HepG2 (cell line): Measurements from ENCODE around the gene EPM2A. TPM values are rescaled to one million over a fixed set of nuclear protein-coding genes. Genes with fewer than 3 reads are reported as not detected.

Experiments used
- CC2D1A ChIP-seq: sonication (generic); formaldehyde crosslinking; IDR thresholded peaks from 2 replicates; pipeline ENCODE4 v1.8.1; 2023; ENCODE audit warnings: mild to moderate bottlenecking, missing genetic modification reagents
- EZH2 ChIP-seq: conservative IDR thresholded peaks from 2 replicates; pipeline ENCODE4 v1.6.1; 2012; ENCODE audit warnings: mild to moderate bottlenecking, low read depth, low read length, moderate library complexity
- FOXC1 ChIP-seq: sonication (generic); formaldehyde crosslinking; IDR thresholded peaks from 2 replicates; pipeline ENCODE4 v1.8.0; 2022; ENCODE audit warnings: mild to moderate bottlenecking, missing genetic modification reagents, borderline replicate concordance
- FOXP1 ChIP-seq, 2 experiments: fragments of 450-650 bp in 1 of 2; IDR thresholded peaks; 2 replicates each; pipeline ENCODE4 v1.6.1; 2017 to 2018; ENCODE audit warnings: antibody characterized with exemption in 1 of 2
- HMG20A ChIP-seq: IDR thresholded peaks from 2 replicates; pipeline ENCODE4 v1.6.1; 2016; ENCODE audit warnings: borderline replicate concordance
- ISL2 ChIP-seq: sonication (generic); formaldehyde crosslinking; IDR thresholded peaks from 2 replicates; pipeline ENCODE4 v1.5.0; 2020; ENCODE audit warnings: missing genetic modification reagents
- KLF12 ChIP-seq: sonication (generic); formaldehyde crosslinking; IDR thresholded peaks from 2 replicates; pipeline ENCODE4 v1.4.0; 2020; ENCODE audit warnings: missing genetic modification reagents, borderline replicate concordance
- MED13 ChIP-seq: sonication (generic); formaldehyde crosslinking; IDR thresholded peaks from 2 replicates; pipeline ENCODE4 v1.5.0; 2020; ENCODE audit warnings: missing genetic modification reagents
- MIXL1 ChIP-seq: IDR thresholded peaks from 2 replicates; pipeline ENCODE4 v1.6.1; 2016
- NCOA2 ChIP-seq: sonication (generic); formaldehyde crosslinking; IDR thresholded peaks from 2 replicates; pipeline ENCODE4 v1.8.0; 2022; ENCODE audit warnings: inconsistent platforms
- NCOR1 ChIP-seq: fragments of 200-600 bp; sonication (generic); IDR thresholded peaks from 2 replicates; pipeline ENCODE4 v1.7.0; 2017; ENCODE audit warnings: antibody characterized with exemption, low read length, borderline replicate concordance
- NR2F1 ChIP-seq, 2 experiments: fragments of 450-650 bp in 1 of 2; formaldehyde crosslinking in 1 of 2; IDR thresholded peaks; 2 replicates each; pipeline versions ENCODE4 v1.5.0 to v1.6.1; 2016 to 2020; ENCODE audit warnings: mild to moderate bottlenecking in 1 of 2, missing compliant biosample characterization in 1 of 2, missing genetic modification reagents in 1 of 2, moderate library complexity in 1 of 2
- PBX2 ChIP-seq: IDR thresholded peaks from 2 replicates; pipeline ENCODE4 v1.6.1; 2016; ENCODE audit warnings: control low read depth
- SOX13 ChIP-seq, 3 experiments: fragments of 450-650 bp in 1 of 3; sonication (generic) in 1 of 3; formaldehyde crosslinking in 1 of 3; IDR thresholded peaks in 2 of 3; conservative IDR thresholded peaks in 1 of 3; 2 replicates each; pipeline versions ENCODE4 v1.5.0 to v1.6.1; 2016 to 2020; ENCODE audit warnings: antibody characterized with exemption in 1 of 3, mild to moderate bottlenecking in 1 of 3, missing compliant biosample characterization in 1 of 3, missing genetic modification reagents in 1 of 3, moderate library complexity in 1 of 3
- SOX6 ChIP-seq, 2 experiments: fragments of 450-650 bp in 1 of 2; sonication (generic) in 1 of 2; formaldehyde crosslinking in 1 of 2; IDR thresholded peaks; 2 replicates each; pipeline versions ENCODE4 v1.4.0 to v1.6.1; 2017 to 2020; ENCODE audit warnings: antibody characterized with exemption in 1 of 2, mild to moderate bottlenecking in 1 of 2, missing genetic modification reagents in 1 of 2
- TFDP2 ChIP-seq: sonication (generic); formaldehyde crosslinking; IDR thresholded peaks from 2 replicates; pipeline ENCODE4 v1.4.0; 2020; ENCODE audit warnings: missing genetic modification reagents
- WIZ ChIP-seq: sonication (generic); formaldehyde crosslinking; IDR thresholded peaks from 2 replicates; pipeline ENCODE4 v1.5.1; 2020; ENCODE audit warnings: mild to moderate bottlenecking, missing genetic modification reagents
- ZBTB26 ChIP-seq: IDR thresholded peaks from 2 replicates; pipeline ENCODE4 v1.6.1; 2016; ENCODE audit warnings: missing compliant biosample characterization, missing genetic modification reagents, borderline replicate concordance
- ZNF501 ChIP-seq: sonication (generic); formaldehyde crosslinking; IDR thresholded peaks from 2 replicates; pipeline ENCODE4 v1.5.1; 2020; ENCODE audit warnings: mild to moderate bottlenecking, moderate library complexity, missing genetic modification reagents
- ZNF513 ChIP-seq: sonication (generic); formaldehyde crosslinking; conservative IDR thresholded peaks from 2 replicates; pipeline ENCODE4 v1.5.0; 2020; ENCODE audit warnings: missing genetic modification reagents
- ZNF580 ChIP-seq: IDR thresholded peaks from 2 replicates; pipeline ENCODE4 v1.6.1; 2016; ENCODE audit warnings: low read depth, borderline replicate concordance
- ZNF589 ChIP-seq: sonication (generic); formaldehyde crosslinking; conservative IDR thresholded peaks from 2 replicates; pipeline ENCODE4 v1.8.0; 2022; ENCODE audit warnings: mild to moderate bottlenecking, moderate library complexity, missing genetic modification reagents
- ZSCAN29 ChIP-seq: sonication (generic); formaldehyde crosslinking; conservative IDR thresholded peaks from 2 replicates; pipeline ENCODE4 v1.4.0; 2020; ENCODE audit warnings: mild to moderate bottlenecking, missing genetic modification reagents
- polyA plus RNA-seq, 8 experiments: library from polyadenylated mRNA; depleted of rRNA in 3 of 8; stranded (reverse) in 7 of 8; unstranded in 1 of 8; fragments of >200 nt; fragmentation: Illumina TruSeq in 4 of 8; extraction: Trizol in 4 of 8; gene quantifications; 2 replicates each; pipeline versions ENCODE4 v1.2.1 to v1.2.3, GENCODE V29; 2011 to 2016; ENCODE audit warnings: low read depth in 4 of 8, missing spikeins in 1 of 8, mixed read lengths in 1 of 8; ENCODE audit not compliant: insufficient read depth in 1 of 8
- total RNA-seq, 5 experiments: library from RNA; depleted of rRNA; stranded (reverse); fragments of >200 nt; fragmentation: Illumina TruSeq; extraction: Trizol; gene quantifications; 2 replicates each; pipeline ENCODE4 v1.2.3, GENCODE V29; 2016; ENCODE audit warnings: low read depth in 1 of 5

Gene EPM2A
- total and polyA plus RNA-seq, 2 of the 13 experiments (the other 11 are each of a cell fraction or from before 2014, with no cell fraction given) = 4.6 to 9.2 TPM

GRCh38 chr6:145772846-145773245, 37.5 kb upstream of the EPM2A start (continued):
- TF ChIP-seq ZNF501 (CRISPR knock-in tag) = no peak
- 0 out of 2 replicates have a peak, but pooled peaks have one; percentile 59 for TF ChIP-seq ZSCAN29 (CRISPR knock-in tag)
- TF ChIP-seq TFDP2 (CRISPR knock-in tag) = no peak
- TF ChIP-seq NCOA2 (CRISPR knock-in tag) = 0 out of 2 replicates have a peak, but pooled peaks have one; percentile 45
- TF ChIP-seq MIXL1 (CRISPR knock-in tag) = peak; percentile 52; the same call in 1 of the 2 replicates
- TF ChIP-seq SOX13 (IDR thresholded peaks at IDR 0.05) = peak; percentile 83; the same call in 1 of the 2 replicates
- peak in 1 of 2 experiments; percentile 96; a peak in 2 of 4 replicates for TF ChIP-seq SOX13 (CRISPR knock-in tag; conservative IDR thresholded peaks at IDR 0.05 in 1 of 2, IDR thresholded peaks at IDR 0.05 in 1 of 2)
- no peak for TF ChIP-seq ZNF589 (CRISPR knock-in tag)
- TF ChIP-seq WIZ (CRISPR knock-in tag) = no peak
- no peak for TF ChIP-seq MED13 (CRISPR knock-in tag)
- TF ChIP-seq FOXP1 (IDR thresholded peaks at IDR 0.05) = peak; percentile 46; the same call in 1 of the 2 replicates
- TF ChIP-seq FOXP1 (CRISPR knock-in tag; IDR thresholded peaks at IDR 0.05) = peak; percentile 89
- no peak for TF ChIP-seq FOXC1 (CRISPR knock-in tag)
- TF ChIP-seq ZBTB26 (CRISPR knock-in tag) = no peak
- peak; percentile 82 for TF ChIP-seq PBX2 (CRISPR knock-in tag)
- no peak for TF ChIP-seq ISL2 (CRISPR knock-in tag)
- TF ChIP-seq ZNF580 (CRISPR knock-in tag) = no peak
- peak in 1 of 2 experiments; percentile 68; a peak in 2 of 4 replicates for TF ChIP-seq NR2F1 (CRISPR knock-in tag; IDR thresholded peaks at IDR 0.05)
- no peak for TF ChIP-seq ZNF513 (CRISPR knock-in tag)
- no peak for TF ChIP-seq KLF12
- TF ChIP-seq SOX6 (IDR thresholded peaks at IDR 0.05) = no peak
- peak; percentile 96 for TF ChIP-seq SOX6 (CRISPR knock-in tag; IDR thresholded peaks at IDR 0.05)
- TF ChIP-seq EZH2 = no peak
- TF ChIP-seq CC2D1A = no peak
- TF ChIP-seq NCOR1 = peak; percentile 47; the same call in 1 of the 2 replicates
- TF ChIP-seq HMG20A (CRISPR knock-in tag) = peak; percentile 46; the same call in 1 of the 2 replicates
